ENCODE measurements around the gene FIGN. TPM values are rescaled to one million over a fixed set of nuclear protein-coding genes. Genes with fewer than 3 reads are reported as not detected.

Gene FIGN
- total and polyA plus RNA-seq, 2 of the 13 experiments (the other 11 are each of a cell fraction or from before 2014, with no cell fraction given) = 6.6 to 6.7 TPM

GRCh38 chr2:163664610-163665009 is 71.2 kb downstream of the FIGN start (continued):
- TF ChIP-seq SNAPC4 (CRISPR knock-in tag; IDR thresholded peaks at IDR 0.05) (no peak), ZNF572 (CRISPR knock-in tag; IDR thresholded peaks at IDR 0.05) (no peak), BCL6 (CRISPR knock-in tag; IDR thresholded peaks at IDR 0.05) (0 out of 2 replicates have a peak, but pooled peaks have one; percentile 13), NFE2 (CRISPR knock-in tag; IDR thresholded peaks at IDR 0.05) (no peak), XRCC5 (optimal IDR thresholded peaks at IDR 0.05; ENCODE audit: low read length) (no peak), CC2D1A (CRISPR knock-in tag; IDR thresholded peaks at IDR 0.05) (no peak), CREBL2 (CRISPR knock-in tag; IDR thresholded peaks at IDR 0.05; ENCODE audit: borderline replicate concordance) (no peak), ZNF280B (CRISPR knock-in tag; IDR thresholded peaks at IDR 0.05; ENCODE audit: borderline replicate concordance) (no peak), ZNF205 (CRISPR knock-in tag; IDR thresholded peaks at IDR 0.05) (no peak), GRHL1 (CRISPR knock-in tag; conservative IDR thresholded peaks at IDR 0.05) (no peak), HDAC6 (IDR thresholded peaks at IDR 0.05; ENCODE audit: low read depth, low read length) (no peak), FOSL2 (CRISPR knock-in tag; IDR thresholded peaks at IDR 0.05) (peak; percentile 43; the same call in 1 of the 2 replicates), ZNF101 (CRISPR knock-in tag; IDR thresholded peaks at IDR 0.05; ENCODE audit: borderline replicate concordance, low read depth) (no peak), AHDC1 (CRISPR knock-in tag; IDR thresholded peaks at IDR 0.05; ENCODE audit: borderline replicate concordance) (no peak), ZNF605 (CRISPR knock-in tag; IDR thresholded peaks at IDR 0.05) (no peak), REXO4 (CRISPR knock-in tag; IDR thresholded peaks at IDR 0.05; ENCODE audit: borderline replicate concordance) (no peak)

Data from HepG2 (cell line).